Thoracic aorta (tissue), 2 donors: ENCODE results near the gene OSGEPL1. TPM values are rescaled to one million over a fixed set of nuclear protein-coding genes. Genes with fewer than 3 reads are reported as not detected.
"Not testable (repeated sequence)": the region's sequence is repeated elsewhere in the genome, so short reads cannot be mapped to it uniquely, and the experiment has no call there.

Experiments
- ATAC-seq: fragments of 150-250 bp; one replicate; pipeline ENCODE4 v1.8.0; 2017; ENCODE audit warnings: low read depth; ENCODE audit not compliant: insufficient number of reproducible peaks, low FRiP score
- DNase-seq: peaks from one replicate; pipeline ENCODE4 v3.0.0-alpha.2; 2020; ENCODE audit warnings: low spot score
- H3K27ac ChIP-seq, 2 donors: fragments of 200-600 bp; sonication (generic); 1 replicate in 1 of 2; 2 replicates in 1 of 2; pipeline ENCODE4 v1.5.1; 2016; ENCODE audit warnings: mild to moderate bottlenecking in 2 of 2, moderate library complexity in 2 of 2
- H3K27me3 ChIP-seq: fragments of 200-600 bp; sonication (generic); replicated peaks from 2 replicates; pipeline ENCODE4 v1.6.0; 2016; ENCODE audit warnings: mild to moderate bottlenecking; ENCODE audit not compliant: insufficient read depth
- H3K36me3 ChIP-seq: fragments of 200-600 bp; sonication (generic); one replicate; pipeline ENCODE4 v1.5.1; 2016
- H3K4me1 ChIP-seq, 2 donors: fragments of 200-600 bp; sonication (generic); 1 replicate in 1 of 2; 2 replicates in 1 of 2; pipeline versions ENCODE4 v1.5.1 to v1.6.0; 2016; ENCODE audit warnings: low read depth in 2 of 2, mild to moderate bottlenecking in 1 of 2; ENCODE audit not compliant: control insufficient read depth in 1 of 2
- H3K4me3 ChIP-seq: fragments of 200-600 bp; sonication (generic); 2 replicates; pipeline ENCODE4 v1.5.1; 2016; ENCODE audit warnings: mild to moderate bottlenecking
- H3K9me3 ChIP-seq: fragments of 200-600 bp; sonication (generic); 2 replicates; pipeline ENCODE4 v1.5.1; 2016
- CTCF ChIP-seq: fragments of 200-600 bp; sonication (generic); IDR thresholded peaks from one replicate; pipeline ENCODE4 v1.5.1; 2019; ENCODE audit warnings: antibody characterized with exemption
- total RNA-seq, 2 donors: library from RNA; depleted of rRNA; stranded (reverse); fragments of >200 nt; gene quantifications; one replicate each; pipeline versions ENCODE4 v1.1.0 to v1.2.3, GENCODE V29; 2016

The OSGEPL1 gene
- total RNA-seq, 2 donors from 2014 or later, result 1.9 to 5.7 TPM

DNA sequence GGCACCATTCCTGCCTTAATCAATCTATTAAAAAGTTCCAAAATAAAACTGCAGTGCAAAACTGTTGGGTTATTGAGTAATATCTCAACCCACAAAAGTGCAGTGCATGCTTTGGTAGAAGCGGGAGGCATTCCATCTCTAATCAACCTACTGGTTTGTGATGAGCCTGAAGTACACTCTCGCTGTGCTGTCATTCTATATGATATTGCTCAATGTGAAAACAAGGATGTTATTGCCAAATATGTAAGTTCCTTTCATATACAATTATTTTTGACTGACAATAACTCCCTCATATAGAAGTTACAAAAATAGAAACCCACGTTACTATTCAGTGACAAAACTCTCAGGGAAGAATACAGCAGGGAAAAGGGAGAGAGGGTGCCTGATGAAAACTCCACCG, 43.0 kb downstream of the OSGEPL1 start:
- Histone ChIP-seq H3K27ac (no peak overlapping the region), H3K4me1 (peaks cover 0 to 8% of the 10 kb centered on the region in 2 donors), H3K4me3 (no peak overlapping the region), H3K9me3 (no peaks in the 10 kb centered on the region), H3K36me3 (peaks cover 5% of the 10 kb centered on the region), H3K27me3 (no peaks in the 10 kb centered on the region)
- no peak for TF ChIP-seq CTCF
- ATAC-seq (no peak), DNase-seq (no peak)

GRCh38 chr2:189717593-189717992, 45.0 kb downstream of the OSGEPL1 start:
- not testable (repeated sequence) for H3K27ac ChIP-seq, H3K4me3 ChIP-seq, ATAC-seq, DNase-seq, H3K4me1 ChIP-seq, H3K9me3 ChIP-seq, H3K27me3 ChIP-seq, H3K36me3 ChIP-seq

DNA sequence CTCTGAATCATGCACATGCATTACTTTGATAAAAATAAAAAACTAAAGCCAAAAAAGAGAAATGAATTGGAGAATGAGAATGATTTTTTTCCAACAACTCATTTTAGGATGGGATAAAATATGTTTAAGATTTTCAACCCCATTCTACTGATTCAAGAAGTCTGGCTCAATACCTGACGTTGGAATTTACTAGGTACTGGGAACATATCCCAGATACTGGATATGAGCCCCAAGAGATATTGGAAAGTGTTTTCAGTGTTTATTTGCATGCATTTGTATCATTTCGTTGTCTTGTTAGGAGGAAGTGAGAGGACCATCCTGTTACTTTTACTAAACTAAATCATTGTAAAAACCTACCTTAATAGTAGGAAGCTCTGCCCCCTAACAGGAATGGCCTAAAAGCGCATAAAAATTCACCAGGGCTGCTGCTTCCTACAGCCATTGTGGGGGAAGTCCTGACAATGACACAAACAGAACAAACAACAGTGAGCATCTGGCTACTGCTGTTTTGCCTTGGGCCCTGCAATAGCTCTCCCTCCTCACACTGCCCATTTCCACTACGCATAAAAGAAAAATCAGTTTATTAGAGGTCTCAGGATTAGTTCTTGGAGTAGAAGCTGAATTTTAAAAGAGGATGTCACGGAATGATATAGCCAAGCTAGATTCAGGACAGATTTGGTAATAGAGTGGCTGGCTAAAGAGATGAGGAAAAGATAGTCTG, 52.9 kb downstream of the OSGEPL1 start:
- no peak for TF ChIP-seq CTCF

GRCh38 chr2:189702071-189702470, 60.5 kb downstream of the OSGEPL1 start:
- Histone ChIP-seq H3K4me3 (no peak overlapping the region), H3K9me3 (no peaks in the 10 kb centered on the region), H3K27me3 (no peaks in the 10 kb centered on the region), H3K4me1 (no peaks in the 10 kb centered on the region), H3K27ac (no peak overlapping the region), H3K36me3 (peaks cover 11% of the 10 kb centered on the region)
- DNase-seq, result no peak
- no peak for TF ChIP-seq CTCF
- ATAC-seq, result no peak

More for the DNA sequence above, 52.9 kb downstream of the OSGEPL1 start:
- Histone ChIP-seq H3K27me3 (no peaks in the 10 kb centered on the region), H3K9me3 (no peaks in the 10 kb centered on the region), H3K36me3 (peaks cover 17% of the 10 kb centered on the region), H3K27ac (no peak overlapping the region), H3K4me1 (no peaks in the 10 kb centered on the region), H3K4me3 (no peak overlapping the region)
- DNase-seq (no peak), ATAC-seq (no peak)

- Histone ChIP-seq H3K4me3 (no peak overlapping the region), H3K4me1 (no peaks in the 10 kb centered on the region), H3K27ac (no peak overlapping the region), H3K36me3 (peaks cover 6% of the 10 kb centered on the region), H3K27me3 (no peaks in the 10 kb centered on the region), H3K9me3 (no peaks in the 10 kb centered on the region)
- DNase-seq (no peak), ATAC-seq (no peak)
- TF ChIP-seq CTCF, result no peak
Measured at GRCh38 chr2:189700681-189701080, 61.9 kb downstream of the OSGEPL1 start.
